ENCODE measurements around the gene EPHB1. TPM values are rescaled to one million over a fixed set of nuclear protein-coding genes. Genes with fewer than 3 reads are reported as not detected.

Gene EPHB1
- not detected for polyA plus RNA-seq (ENCODE audit: low read depth in 6 of 6)

GRCh38 chr3:134794950-134795745 is at the start of gene EPHB1:
Gene EPHB1 (plus strand): TSS chr3:134795260.
- Mint-ChIP-seq H3K4me3 (peak within 1 kb of the TSS; percentile 37 to 95 (median 88)), H3K27ac (peak within 1 kb of the TSS in 1 of 6 donors; percentile 87), H3K4me1 (peaks cover 12% of the 10 kb centered on the region in 3 donors), H3K9me3 (peaks cover 0 to 2% (median 0%) of the 10 kb centered on the region in 7 donors), H3K36me3 (no peaks in the 10 kb centered on the region), H3K27me3 (peaks cover 33 to 76% (median 72%) of the 10 kb centered on the region in 3 donors)
- DNase-seq (peak; percentile 39), ATAC-seq (ENCODE audit: low read depth in 2 of 2) (peak; percentile 81 to 82)

DNA sequence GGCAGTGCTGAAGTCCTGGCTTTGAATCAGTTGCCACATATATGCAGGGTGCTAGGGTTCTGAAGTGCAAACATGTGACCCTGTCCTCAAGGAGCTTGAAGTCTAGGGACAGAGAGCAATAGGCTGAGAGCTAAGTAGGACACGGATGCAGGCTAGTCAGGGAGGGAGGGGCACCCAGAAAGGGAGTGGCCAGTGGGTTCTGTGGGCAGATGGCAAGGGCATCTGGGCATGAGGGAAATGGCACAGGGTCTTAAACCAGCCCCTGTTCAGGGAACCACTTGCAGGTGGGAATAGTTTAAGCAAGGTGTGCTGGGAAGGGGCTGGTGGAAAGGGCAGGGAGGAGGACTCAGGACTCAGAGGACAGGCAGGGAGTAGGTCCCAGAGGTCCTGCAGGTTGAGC is 46.4 kb upstream of the EPHB1 start:
- Mint-ChIP-seq H3K9me3 (peaks cover 0 to 3% (median 2%) of the 10 kb centered on the region in 7 donors), H3K4me3 (no peak overlapping the region), H3K4me1 (no peaks in the 10 kb centered on the region), H3K36me3 (no peaks in the 10 kb centered on the region), H3K27me3 (peaks cover 0 to 11% (median 6%) of the 10 kb centered on the region in 3 donors), H3K27ac (no peak overlapping the region)
- no peak for DNase-seq
- ATAC-seq (ENCODE audit: low read depth in 2 of 2) = no peak

DNA sequence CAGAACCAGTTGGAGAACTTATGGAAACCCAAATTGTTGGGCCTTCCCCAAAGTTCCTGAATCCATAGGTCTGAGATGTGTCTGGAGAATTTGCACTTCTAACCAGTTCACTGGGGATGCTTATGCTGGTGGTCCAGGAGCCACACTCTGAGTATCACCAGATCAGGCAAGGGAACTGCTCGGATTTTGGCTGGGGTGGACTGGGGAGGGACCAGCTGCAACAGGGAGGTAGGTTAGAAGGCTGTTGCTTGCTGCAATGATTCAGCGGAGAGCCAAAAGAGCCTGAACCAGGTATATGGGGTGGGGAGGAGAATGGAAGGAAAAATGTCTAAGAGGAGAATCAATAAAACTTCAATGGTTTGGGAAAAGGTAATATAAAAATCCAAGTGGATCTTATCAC is 45.9 kb upstream of the EPHB1 start:
- Mint-ChIP-seq H3K4me3 (no peak overlapping the region), H3K27me3 (peaks cover 0 to 11% (median 6%) of the 10 kb centered on the region in 3 donors)
- ATAC-seq (ENCODE audit: low read depth in 2 of 2) = no peak

GRCh38 chr3:134749802-134750553 is 45.1 kb upstream of the EPHB1 start:
- Mint-ChIP-seq H3K9me3 (peaks cover 0 to 3% (median 2%) of the 10 kb centered on the region in 7 donors), H3K4me1 (no peaks in the 10 kb centered on the region), H3K27me3 (peaks cover 0 to 11% (median 6%) of the 10 kb centered on the region in 3 donors), H3K36me3 (no peaks in the 10 kb centered on the region), H3K27ac (no peak overlapping the region), H3K4me3 (no peak overlapping the region)
- DNase-seq (no peak), ATAC-seq (ENCODE audit: low read depth in 2 of 2) (no peak)

More for the DNA sequence above, 45.9 kb upstream of the EPHB1 start:
- H3K36me3 Mint-ChIP-seq = no peaks in the 10 kb centered on the region
- peak overlapping the region in 1 of 6 donors; percentile 76 for H3K27ac Mint-ChIP-seq
- H3K4me1 Mint-ChIP-seq = no peaks in the 10 kb centered on the region
- DNase-seq = no peak
- peaks cover 0 to 3% (median 2%) of the 10 kb centered on the region in 7 donors for H3K9me3 Mint-ChIP-seq

DNA sequence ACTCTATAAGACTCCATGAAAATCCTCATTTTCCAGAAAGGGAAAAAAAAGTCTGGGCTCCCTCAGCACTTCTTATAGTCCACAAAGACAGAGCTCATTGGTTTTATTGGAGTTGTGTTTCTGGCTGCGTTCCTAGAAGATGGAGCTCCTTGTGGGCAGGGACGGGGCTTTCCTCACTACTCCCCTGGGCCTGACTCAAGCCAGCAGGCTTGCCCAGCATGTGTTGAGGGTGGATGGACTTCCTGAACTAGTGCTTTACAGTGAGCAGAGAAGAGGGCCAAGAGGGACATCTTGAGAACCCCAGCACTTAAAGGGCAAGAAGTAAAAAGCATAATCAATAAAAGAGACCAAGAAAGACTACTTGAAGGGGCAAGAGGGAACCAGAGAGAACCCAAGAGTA is 43.2 kb upstream of the EPHB1 start:
- ATAC-seq (ENCODE audit: low read depth in 2 of 2) (no peak), DNase-seq (no peak)
- Mint-ChIP-seq H3K36me3 (no peaks in the 10 kb centered on the region), H3K4me1 (no peaks in the 10 kb centered on the region), H3K4me3 (no peak overlapping the region), H3K27ac (no peak overlapping the region), H3K27me3 (peaks cover 0 to 11% (median 11%) of the 10 kb centered on the region in 3 donors), H3K9me3 (peaks cover 0 to 2% (median 0%) of the 10 kb centered on the region in 7 donors)

GRCh38 chr3:134752761-134753461 is 42.1 kb upstream of the EPHB1 start:
- Mint-ChIP-seq H3K9me3 (peaks cover 0 to 2% (median 0%) of the 10 kb centered on the region in 7 donors), H3K4me3 (no peak overlapping the region), H3K4me1 (no peaks in the 10 kb centered on the region), H3K27ac (no peak overlapping the region), H3K27me3 (peaks cover 0 to 11% (median 11%) of the 10 kb centered on the region in 3 donors), H3K36me3 (no peaks in the 10 kb centered on the region)
- DNase-seq (no peak), ATAC-seq (ENCODE audit: low read depth in 2 of 2) (no peak)

DNA sequence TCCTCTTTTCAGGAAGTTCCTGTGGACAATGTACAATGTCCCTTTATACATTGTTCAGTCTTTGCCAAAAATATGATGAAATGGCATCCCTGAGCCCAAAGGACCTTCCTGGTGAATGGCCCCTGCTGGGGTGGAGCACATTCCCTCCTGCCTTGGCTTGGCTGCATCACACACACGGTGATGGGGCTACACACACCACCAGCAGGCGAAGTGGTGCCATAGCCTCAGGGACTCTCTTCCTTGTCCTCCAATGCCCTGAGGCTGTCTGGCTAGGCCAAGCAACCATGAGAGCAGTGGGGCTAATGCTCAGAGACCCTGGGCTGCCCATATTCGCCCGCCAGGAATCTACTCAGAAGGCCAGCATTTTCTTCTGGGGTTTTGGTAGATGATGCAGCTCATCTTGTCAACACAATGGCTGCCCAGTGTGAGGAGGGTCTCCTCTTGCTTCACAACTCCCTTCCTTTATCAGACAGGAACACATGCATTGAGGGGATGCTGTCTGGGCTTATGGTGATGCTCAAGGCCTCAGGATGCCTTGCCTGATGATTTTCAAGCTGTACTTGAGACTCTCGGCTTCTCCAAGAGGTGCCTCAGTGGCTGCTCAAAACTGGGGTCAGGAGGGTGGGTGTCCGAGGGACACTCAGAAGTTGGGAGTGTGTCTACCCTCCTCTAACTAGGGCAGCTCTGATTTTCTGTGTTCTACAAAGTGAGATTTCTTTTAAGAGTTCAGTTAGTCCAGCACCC is 40.9 kb upstream of the EPHB1 start:
- Mint-ChIP-seq H3K27me3 (peaks cover 4 to 11% (median 11%) of the 10 kb centered on the region in 3 donors), H3K36me3 (no peaks in the 10 kb centered on the region), H3K4me3 (no peak overlapping the region)

DNA sequence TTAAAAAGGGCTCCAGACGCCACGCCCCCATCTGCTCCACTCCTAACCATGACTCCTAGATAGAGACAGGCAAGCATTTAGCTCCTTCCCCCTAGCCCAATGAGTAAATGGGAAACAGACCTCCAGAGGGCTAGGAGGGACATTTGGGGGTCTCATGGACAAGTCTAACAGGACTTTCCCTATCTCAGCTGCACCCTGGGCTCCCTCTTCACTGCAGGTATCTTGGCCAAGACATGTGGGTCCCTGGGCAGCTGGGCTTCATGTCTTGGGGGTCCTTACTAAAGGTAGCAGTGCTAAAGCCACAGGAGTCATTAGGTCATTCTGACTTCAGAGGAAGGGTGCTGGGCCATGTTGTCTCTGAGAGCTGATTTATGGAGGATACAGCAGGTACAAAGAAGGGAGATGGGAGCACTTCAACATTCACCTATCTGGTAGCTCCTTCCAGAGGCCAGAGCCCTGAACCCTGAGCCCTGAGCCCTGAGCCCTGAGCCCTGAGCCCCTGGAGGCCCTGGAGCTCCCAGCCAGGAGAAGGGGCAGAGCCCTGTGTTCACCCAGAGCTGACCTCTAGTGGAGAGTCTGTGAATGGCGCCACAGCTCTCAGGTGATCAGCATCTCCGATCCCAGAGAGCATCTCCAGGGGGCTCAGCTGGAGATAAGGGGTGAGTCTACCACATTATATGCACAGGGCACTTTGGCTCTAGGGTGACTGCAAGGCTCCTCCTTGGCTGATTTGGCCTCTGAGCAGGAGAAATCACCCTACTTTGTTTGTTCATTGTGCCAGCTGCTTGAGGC is 40.1 kb upstream of the EPHB1 start:
- no peak overlapping the region for H3K4me3 Mint-ChIP-seq
- no peaks in the 10 kb centered on the region for H3K36me3 Mint-ChIP-seq
- no peak for DNase-seq
- peak overlapping the region in 1 of 6 donors; percentile 36 for H3K27ac Mint-ChIP-seq
- no peaks in the 10 kb centered on the region for H3K4me1 Mint-ChIP-seq
- peaks cover 4 to 11% (median 5%) of the 10 kb centered on the region in 3 donors for H3K27me3 Mint-ChIP-seq
- ATAC-seq (ENCODE audit: low read depth in 2 of 2) = no peak
- H3K9me3 Mint-ChIP-seq = peaks cover 0 to 2% (median 0%) of the 10 kb centered on the region in 7 donors

More for the DNA sequence above, 40.9 kb upstream of the EPHB1 start:
- Mint-ChIP-seq H3K4me1 (no peaks in the 10 kb centered on the region), H3K9me3 (peaks cover 0 to 2% (median 0%) of the 10 kb centered on the region in 7 donors), H3K27ac (no peak overlapping the region)
- no peak for ATAC-seq (ENCODE audit: low read depth in 2 of 2)
- DNase-seq = no peak

DNA sequence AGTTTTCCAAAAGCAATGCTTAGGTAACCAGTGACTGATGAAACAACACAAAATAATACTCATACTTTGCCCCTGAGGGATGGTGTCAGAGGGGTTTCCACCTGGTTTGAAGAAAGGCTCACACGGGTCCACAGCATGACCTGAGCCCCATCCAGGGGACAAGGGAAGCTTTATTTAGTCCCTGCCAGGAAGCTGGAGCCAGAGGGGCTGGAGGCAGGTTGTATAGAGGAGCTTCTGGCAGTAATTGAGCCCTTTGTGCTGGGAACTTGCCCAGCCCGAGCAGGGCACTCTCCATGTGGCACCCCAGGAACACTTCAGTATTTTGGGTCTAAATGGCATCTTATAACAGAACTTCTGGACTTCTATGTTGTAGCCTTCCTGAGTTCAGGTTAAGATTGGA is 39.2 kb upstream of the EPHB1 start:
- no peaks in the 10 kb centered on the region for H3K36me3 Mint-ChIP-seq
- ATAC-seq (ENCODE audit: low read depth in 2 of 2) (no peak), DNase-seq (no peak)
- H3K27ac Mint-ChIP-seq = no peak overlapping the region
- H3K4me1 Mint-ChIP-seq = no peaks in the 10 kb centered on the region
- H3K27me3 Mint-ChIP-seq = peaks cover 4 to 11% (median 5%) of the 10 kb centered on the region in 3 donors
- H3K9me3 Mint-ChIP-seq = peaks cover 0 to 2% (median 0%) of the 10 kb centered on the region in 7 donors
- no peak overlapping the region for H3K4me3 Mint-ChIP-seq

DNA sequence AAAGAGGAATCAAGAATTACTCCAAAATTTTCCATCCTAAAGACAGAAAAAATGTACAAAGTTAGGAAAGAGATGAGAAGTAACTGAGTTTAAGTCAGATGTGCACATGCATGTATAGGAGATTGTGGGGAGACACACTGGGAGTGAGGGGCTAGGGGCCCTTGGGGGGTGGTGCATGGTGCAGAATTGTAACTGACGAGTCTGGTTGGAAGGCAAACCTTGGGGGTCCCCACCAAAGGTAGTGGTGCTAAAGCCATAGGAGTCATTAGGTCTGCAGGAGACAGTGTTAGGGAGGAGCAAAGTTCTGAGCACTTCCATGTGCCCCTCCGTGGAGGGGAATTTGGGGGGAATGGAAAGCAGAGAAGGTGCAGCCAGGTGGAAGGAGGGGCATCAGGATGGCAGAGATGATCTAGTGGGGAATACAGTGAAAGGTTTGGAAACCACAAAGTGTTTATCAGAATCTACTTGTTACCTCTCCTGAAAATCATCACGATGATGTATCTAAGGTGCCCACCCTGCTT is 37.5 kb upstream of the EPHB1 start:
- DNase-seq (no peak), ATAC-seq (ENCODE audit: low read depth in 2 of 2) (no peak)
- no peaks in the 10 kb centered on the region for H3K4me1 Mint-ChIP-seq
- H3K27ac Mint-ChIP-seq = no peak overlapping the region
- no peaks in the 10 kb centered on the region for H3K9me3 Mint-ChIP-seq
- peaks cover 0 to 11% (median 4%) of the 10 kb centered on the region in 3 donors for H3K27me3 Mint-ChIP-seq
- peak overlapping the region in 1 of 8 donors; percentile 20 for H3K4me3 Mint-ChIP-seq
- no peaks in the 10 kb centered on the region for H3K36me3 Mint-ChIP-seq

- Mint-ChIP-seq H3K4me1 (no peaks in the 10 kb centered on the region), H3K4me3 (no peak overlapping the region), H3K27me3 (peaks cover 0 to 9% (median 4%) of the 10 kb centered on the region in 3 donors), H3K27ac (no peak overlapping the region), H3K9me3 (no peaks in the 10 kb centered on the region), H3K36me3 (no peaks in the 10 kb centered on the region)
- DNase-seq (no peak), ATAC-seq (ENCODE audit: low read depth in 2 of 2) (no peak)
These were observed 33.8 kb upstream of the EPHB1 start for GRCh38 chr3:134761213-134761612.

DNA sequence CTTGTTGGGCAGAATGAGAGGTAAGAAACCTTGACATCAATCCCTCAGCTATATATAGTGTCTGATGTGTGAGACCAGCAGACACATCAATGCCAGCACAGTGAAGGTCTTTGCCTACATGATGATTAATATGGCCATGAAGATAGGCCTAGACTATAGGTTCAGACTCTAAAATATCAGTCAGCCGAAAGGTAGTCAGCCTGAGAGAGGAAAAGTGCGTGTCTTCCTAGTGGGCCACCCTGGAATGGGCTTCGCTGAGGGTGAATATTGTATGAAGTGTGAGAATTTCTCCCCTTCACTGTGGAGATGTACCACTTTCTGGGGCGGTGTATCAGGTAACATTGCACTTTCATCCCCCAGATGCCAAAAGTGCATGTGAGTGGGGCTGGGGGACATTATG is 33.0 kb upstream of the EPHB1 start:
- Mint-ChIP-seq H3K27ac (peak overlapping the region in 1 of 6 donors; percentile 2), H3K9me3 (no peaks in the 10 kb centered on the region), H3K27me3 (peaks cover 0 to 9% (median 4%) of the 10 kb centered on the region in 3 donors), H3K4me1 (no peaks in the 10 kb centered on the region), H3K4me3 (no peak overlapping the region), H3K36me3 (no peaks in the 10 kb centered on the region)
- DNase-seq = no peak
- no peak for ATAC-seq (ENCODE audit: low read depth in 2 of 2)

All from naive B cell (primary cell).